ENCODE measurements around the gene CUX1.

CUX1 gene

DNA sequence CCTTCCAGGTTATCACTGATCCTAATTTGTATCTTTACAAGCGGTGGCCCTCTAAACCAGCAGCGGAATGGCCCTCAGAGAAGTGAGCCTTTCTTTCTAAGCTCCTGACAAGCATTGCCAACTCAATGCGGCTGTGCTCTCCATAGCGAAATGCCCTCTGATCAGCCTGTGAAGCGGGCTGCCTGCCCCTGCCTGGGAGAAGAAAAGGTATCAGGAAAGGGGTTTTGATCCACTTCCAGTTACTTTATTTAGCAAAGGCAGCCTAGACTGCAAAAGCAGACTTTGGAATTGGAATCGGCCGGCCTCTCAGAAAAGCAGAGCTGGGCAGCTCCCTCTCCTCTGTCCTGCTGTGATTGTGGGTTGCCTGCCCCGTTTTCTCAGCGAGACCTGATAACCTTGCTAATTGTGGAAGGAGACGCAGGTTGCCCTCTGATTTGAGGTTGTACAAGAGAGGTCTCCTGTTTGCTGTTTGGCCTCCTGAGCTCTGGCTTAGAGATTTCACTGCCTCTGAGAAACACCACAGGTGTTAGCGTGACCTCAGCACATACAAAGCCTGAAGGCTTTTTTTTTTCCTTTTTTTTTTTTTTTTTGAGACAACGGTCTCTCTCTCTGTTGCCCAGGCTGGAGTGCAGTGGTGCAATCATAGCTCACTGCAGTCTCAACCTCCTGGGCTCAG is 415.3 kb downstream of the CUX1 start:
- peak in 2 of 58 donors; percentile 3 to 6 for DNase-seq

DNA sequence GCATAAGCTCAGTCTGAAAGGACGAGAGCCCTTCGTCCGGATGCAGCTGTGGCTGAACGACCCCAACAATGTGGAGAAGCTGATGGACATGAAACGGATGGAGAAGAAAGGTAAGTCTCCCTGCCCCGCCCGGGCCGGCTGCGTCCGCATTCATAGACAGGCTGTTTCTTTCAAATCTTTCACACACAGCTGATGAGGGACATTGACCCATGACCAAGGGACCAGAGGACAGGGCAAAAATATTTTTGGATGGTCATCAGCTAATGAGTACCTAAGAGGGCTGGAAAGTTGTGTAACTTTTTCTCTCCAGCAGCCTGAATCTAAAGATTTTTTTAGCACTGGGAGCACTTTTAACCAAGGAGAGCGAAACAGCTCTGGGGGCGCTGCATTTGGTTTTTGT is 416.7 kb downstream of the CUX1 start:
- DNase-seq: no peak

DNA sequence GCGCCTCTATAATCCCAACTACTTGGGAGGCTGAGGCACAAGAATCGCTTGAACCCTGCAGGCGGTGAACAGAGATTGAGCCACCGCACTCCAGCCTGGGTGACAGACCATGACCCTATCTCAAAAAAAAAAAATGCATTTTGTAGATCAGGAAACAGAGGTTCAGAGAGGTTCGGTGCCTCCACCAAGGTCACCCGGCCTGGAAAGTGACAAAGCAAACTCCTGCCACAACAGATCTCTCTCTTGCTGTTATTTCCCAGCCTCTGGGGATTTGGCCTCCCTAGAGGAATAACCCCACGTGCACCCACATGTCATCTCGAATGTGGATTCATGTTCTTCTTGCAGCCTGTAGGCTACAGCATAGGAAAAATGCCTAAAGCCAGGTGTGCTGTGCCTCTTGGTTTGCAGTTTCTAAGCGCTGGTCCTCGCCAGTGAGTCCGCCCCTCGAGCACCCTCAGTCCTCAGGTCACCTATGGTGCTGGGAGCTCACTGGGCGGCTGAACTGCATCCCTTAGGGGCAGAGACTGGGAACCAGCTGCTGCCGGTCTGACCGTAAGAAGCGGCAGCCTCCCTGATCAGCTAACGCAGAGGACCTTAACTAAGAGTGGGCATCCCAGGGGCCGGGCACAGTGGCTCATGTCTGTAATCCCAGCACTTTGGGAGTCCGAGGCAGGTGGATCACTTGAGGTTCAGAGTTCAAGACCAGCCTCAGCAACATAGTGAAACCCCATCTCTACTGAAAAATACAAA is 417.6 kb downstream of the CUX1 start:
- DNase-seq: no peak

- no peak for DNase-seq
Observed at GRCh38 chr7:102236102-102236501, 418.7 kb downstream of the CUX1 start.

GRCh38 chr7:102236592-102237287 is 419.3 kb downstream of the CUX1 start:
- peak in 50 of 58 donors; percentile 4 to 70 (median 28) for DNase-seq

- DNase-seq: no peak
Observed at GRCh38 chr7:102239206-102239820, 421.9 kb downstream of the CUX1 start.

- no peak for DNase-seq
Observed at GRCh38 chr7:102241431-102241830, 424.0 kb downstream of the CUX1 start.

GRCh38 chr7:102244601-102245000 is 427.2 kb downstream of the CUX1 start:
- DNase-seq: no peak

GRCh38 chr7:102248081-102248455 is 430.6 kb downstream of the CUX1 start:
- DNase-seq: no peak

DNA sequence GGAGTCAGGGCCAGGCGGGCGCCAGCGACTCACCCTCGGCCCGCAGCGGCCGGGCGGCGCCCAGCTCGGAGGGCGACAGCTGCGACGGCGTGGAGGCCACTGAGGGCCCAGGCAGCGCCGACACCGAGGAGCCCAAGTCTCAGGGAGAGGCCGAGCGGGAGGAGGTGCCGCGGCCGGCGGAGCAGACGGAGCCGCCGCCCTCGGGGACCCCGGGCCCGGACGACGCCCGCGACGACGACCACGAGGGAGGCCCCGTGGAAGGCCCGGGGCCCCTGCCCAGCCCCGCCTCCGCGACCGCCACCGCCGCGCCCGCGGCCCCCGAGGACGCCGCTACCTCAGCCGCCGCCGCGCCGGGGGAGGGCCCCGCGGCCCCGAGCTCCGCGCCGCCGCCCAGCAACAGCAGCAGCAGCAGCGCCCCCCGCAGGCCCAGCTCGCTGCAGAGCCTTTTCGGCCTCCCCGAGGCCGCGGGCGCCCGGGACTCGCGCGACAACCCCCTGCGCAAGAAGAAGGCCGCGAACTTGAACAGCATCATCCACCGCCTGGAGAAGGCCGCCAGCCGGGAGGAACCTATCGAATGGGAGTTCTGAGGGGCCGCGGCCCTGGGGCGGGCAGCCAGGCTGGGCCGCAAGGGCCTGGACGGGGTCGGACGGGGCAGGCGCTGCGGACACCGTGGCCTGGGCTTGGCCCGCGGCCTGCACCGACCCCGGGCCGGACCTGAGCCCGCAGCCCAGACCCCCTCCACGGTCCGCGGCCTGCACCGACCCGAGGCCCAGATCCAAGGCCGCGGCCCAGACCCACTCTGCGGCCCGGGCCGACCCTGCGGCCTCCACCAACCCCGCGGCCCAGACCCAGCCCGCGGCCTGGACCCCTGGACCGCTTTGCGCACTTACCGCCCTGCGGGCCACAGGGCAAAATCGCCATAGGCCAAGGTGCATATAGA is 431.3 kb downstream of the CUX1 start:
- DNase-seq: no peak

- no peak for DNase-seq
Observed at GRCh38 chr7:102251531-102252365, 434.3 kb downstream of the CUX1 start.

DNA sequence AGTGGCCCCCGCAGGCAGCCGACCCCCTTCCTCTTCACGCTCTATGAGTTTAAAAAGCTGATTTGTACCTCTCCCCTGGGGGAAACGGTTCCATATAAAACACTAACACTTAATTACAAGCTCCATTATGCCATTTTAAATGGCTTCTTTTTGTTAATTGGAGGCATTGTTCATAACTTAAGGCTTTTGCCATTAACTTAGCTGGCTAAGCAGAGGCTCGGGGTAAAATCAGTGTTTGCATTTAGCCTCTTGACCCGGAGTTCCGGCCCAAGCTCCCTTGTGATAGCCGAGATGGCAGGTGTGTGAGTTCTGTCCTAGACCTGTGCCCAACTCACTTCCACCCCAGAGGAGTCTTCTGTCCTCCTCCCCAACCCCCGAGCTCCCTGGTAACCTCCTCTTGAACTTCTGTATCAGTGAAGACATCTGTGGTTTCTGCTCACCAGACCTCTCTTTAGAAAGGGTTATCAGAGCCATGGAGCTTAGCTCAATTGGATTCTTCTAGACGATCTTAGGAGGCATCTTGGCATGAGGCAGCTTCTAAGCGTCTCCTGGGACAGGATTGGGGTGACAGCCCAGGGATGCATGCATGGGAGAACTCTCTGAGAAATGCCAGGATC is 435.0 kb downstream of the CUX1 start:
- no peak for DNase-seq

DNA sequence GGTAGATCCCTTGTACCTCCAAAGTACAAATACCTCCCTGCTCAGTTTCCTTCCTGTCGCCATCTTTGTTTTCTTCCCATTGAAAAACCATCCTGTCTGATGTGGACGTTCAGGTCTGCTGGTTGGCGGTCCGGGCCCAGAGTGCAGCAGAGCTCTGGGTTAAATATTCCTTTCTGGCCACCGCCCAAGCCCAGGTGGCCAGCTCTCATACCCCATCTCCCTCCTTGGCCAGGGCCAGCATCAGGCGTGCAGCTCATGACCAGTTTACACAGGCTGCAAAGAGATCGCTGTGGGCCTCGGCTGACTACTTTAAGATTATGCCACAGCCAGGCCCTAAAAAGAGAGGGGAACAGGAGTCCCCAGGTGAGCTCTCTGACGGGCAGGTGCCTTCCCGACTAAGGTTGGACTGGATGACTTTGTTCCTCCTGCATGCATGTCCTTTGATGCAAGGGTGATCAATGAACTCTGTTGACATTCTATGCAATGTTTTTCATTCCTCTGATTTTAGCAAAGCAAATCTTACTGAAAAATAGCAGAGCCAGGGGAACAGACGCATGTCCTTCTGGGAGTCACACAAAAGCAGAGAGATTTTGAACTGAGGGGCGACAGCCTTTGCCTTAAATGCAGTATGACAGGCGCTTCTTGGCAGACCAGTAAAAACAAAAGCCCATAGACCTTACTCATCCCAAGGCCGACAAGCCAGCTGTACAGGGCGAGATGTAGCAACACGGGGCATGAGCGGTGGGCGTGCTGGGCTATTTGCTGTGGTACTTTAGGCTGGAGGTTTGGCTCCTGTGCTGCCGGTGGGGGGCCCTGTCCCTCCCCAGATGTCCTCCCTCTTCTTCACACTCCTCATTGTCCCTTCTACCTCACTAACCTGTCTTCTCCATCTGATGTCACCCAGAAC is 435.9 kb downstream of the CUX1 start:
- DNase-seq: no peak

- DNase-seq: no peak
Observed at GRCh38 chr7:102253973-102254370, 436.5 kb downstream of the CUX1 start.

DNA sequence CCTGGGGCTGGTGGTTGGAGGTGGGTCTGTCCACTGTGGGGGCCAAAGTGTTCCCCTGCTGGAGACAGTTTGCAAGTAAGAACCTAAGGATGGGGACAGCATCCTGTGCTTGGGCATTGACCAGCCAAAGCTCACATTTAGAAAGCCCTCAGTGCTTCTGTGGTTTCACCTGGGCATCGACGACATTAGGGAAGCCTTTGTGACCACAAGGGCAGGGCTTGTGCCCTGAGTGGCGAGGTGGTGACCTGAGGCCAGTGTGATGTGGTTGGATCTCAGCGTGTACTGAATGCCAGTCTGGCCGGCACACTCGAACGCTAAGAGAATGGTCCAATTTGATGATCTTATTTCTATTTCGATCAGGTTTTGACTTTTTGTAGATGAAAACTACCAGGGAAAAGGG is 437.1 kb downstream of the CUX1 start:
- no peak for DNase-seq

GRCh38 chr7:102255501-102255900 is 438.1 kb downstream of the CUX1 start:
- DNase-seq: no peak

DNA sequence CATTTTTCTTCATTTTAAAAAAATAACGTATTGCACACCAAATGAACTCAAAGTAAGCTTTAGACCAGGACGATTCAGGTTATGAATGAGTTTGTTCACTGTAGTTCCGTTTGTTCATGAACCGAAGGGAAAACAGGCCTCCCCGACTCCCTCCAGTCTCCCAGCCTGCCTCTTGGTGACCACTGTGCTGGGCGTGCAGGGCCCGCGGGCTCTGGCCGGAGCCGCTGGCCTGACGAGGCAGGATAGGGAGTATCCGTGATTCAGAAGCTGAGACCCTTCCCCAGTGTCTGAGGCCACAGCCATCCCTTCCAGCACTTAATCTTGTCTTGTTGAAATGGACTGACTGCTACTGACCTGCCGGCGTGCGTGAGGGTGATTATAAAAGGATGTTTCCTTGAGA is 438.5 kb downstream of the CUX1 start:
- no peak for DNase-seq

- no peak for DNase-seq
Observed at GRCh38 chr7:102258073-102258748, 440.8 kb downstream of the CUX1 start.
